Mucosa of rectum (tissue), 2 donors: ENCODE data around the gene RIPPLY1.

ENCODE experiments used
- H3K27ac ChIP-seq, 2 donors: one replicate each; pipeline ENCODE4 v1.7.0; 2013; ENCODE audit warnings: inconsistent platforms in 2 of 2, low read depth in 2 of 2, low read length in 2 of 2
- H3K27me3 ChIP-seq, 2 donors: one replicate each; pipeline ENCODE4 v1.7.0; 2013; ENCODE audit warnings: low read length in 2 of 2; ENCODE audit not compliant: control insufficient read depth in 2 of 2, insufficient read depth in 2 of 2
- H3K36me3 ChIP-seq, 2 donors: one replicate each; pipeline ENCODE4 v1.7.0; 2013; ENCODE audit warnings: low read length in 2 of 2; ENCODE audit not compliant: control insufficient read depth in 2 of 2, insufficient read depth in 2 of 2
- H3K4me1 ChIP-seq, 2 donors: one replicate each; pipeline ENCODE4 v1.7.0; 2013; ENCODE audit warnings: low read length in 2 of 2, mild to moderate bottlenecking in 1 of 2; ENCODE audit not compliant: control insufficient read depth in 2 of 2, insufficient read depth in 2 of 2
- H3K4me3 ChIP-seq, 2 donors: one replicate each; pipeline ENCODE4 v1.7.0; 2013; ENCODE audit warnings: low read length in 2 of 2
- H3K9ac ChIP-seq, 2 donors: one replicate each; pipeline ENCODE4 v1.7.0; 2013; ENCODE audit warnings: low read length in 2 of 2, low read depth in 1 of 2, mild to moderate bottlenecking in 1 of 2
- H3K9me3 ChIP-seq, 2 donors: one replicate each; pipeline ENCODE4 v1.7.0; 2013; ENCODE audit warnings: low read length in 2 of 2; ENCODE audit not compliant: control insufficient read depth in 2 of 2
- donor health status: healthy.
- donor health status: Normal muscosa, but diverticular disease.

Gene RIPPLY1

DNA sequence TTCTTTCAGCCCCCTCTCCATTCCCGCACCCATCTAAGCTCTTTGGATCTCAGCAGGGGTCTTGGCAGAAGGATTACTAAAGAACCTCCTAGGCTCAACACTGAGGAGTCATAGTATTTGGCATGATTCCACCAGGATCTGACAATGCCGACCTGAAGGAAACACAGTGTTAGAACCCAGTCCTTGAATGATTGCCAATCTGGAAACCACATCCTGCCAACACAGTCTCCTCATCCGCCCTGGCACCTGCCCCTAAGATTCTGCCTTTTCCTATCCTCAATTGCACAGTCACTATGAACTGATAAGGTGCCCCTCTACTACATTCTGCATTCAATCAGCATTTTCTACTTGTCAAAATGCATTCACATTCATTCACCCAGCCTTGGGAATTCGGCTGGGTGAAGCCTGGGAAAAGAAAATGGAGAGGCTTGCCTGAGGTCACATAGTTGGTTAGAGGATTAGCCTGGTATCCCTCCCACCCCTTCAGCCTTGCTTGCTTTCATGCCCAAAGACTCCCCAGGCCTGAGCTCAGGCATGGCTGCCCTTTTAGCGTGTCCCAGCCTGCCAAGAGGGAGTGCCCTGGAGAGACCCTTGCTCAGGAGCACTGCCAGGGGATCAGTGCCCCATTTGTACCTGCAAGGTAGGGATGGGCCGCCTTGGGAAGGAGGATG lies 14.8 kb upstream of the RIPPLY1 start:
- Histone ChIP-seq H3K9me3 (no peaks in the 10 kb centered on the region), H3K36me3 (no peaks in the 10 kb centered on the region), H3K27ac (no peak overlapping the region), H3K4me3 (no peak overlapping the region), H3K4me1 (no peaks in the 10 kb centered on the region), H3K27me3 (peaks cover 0 to 3% of the 10 kb centered on the region in 2 donors), H3K9ac (no peak overlapping the region)

DNA sequence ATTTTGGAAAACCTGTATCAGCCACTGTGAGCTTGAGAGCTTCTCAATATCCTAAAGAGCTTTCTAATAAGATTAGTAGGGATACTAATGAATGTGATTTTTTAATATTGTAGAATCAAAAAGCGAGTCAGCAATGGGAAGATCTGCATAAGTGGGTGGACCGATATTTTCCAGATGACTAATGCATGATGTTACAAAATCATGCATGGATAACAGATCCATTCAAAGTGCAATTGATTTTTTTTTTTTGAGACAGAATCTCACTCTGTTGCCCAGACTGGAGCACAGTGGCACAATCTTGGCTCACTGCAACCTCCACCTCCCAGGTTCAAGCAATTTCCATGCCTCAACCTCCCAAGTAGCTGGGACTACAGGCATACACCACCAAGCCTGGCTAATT lies 9.7 kb upstream of the RIPPLY1 start:
- Histone ChIP-seq H3K27me3 (peaks cover 0 to 6% of the 10 kb centered on the region in 2 donors), H3K9ac (no peak overlapping the region), H3K4me1 (no peaks in the 10 kb centered on the region), H3K9me3 (no peaks in the 10 kb centered on the region), H3K4me3 (no peak overlapping the region), H3K36me3 (no peaks in the 10 kb centered on the region), H3K27ac (no peak overlapping the region)

- Histone ChIP-seq H3K27me3 (peaks cover 0 to 2% of the 10 kb centered on the region in 2 donors), H3K9me3 (no peaks in the 10 kb centered on the region), H3K27ac (no peak overlapping the region), H3K9ac (no peak overlapping the region), H3K36me3 (no peaks in the 10 kb centered on the region), H3K4me3 (no peak overlapping the region), H3K4me1 (peaks cover 0 to 8% of the 10 kb centered on the region in 2 donors)
Measured at GRCh38 chrX:106906361-106906760, 3.2 kb upstream of the RIPPLY1 start.

GRCh38 chrX:106905064-106905708 lies 2.0 kb upstream of the RIPPLY1 start:
- no peak overlapping the region for H3K9ac ChIP-seq
- H3K36me3 ChIP-seq = no peaks in the 10 kb centered on the region
- no peaks in the 10 kb centered on the region for H3K9me3 ChIP-seq
- no peak overlapping the region for H3K4me3 ChIP-seq
- peaks cover 0 to 8% of the 10 kb centered on the region in 2 donors for H3K4me1 ChIP-seq
- no peaks in the 10 kb centered on the region for H3K27me3 ChIP-seq
- no peak overlapping the region for H3K27ac ChIP-seq

- Histone ChIP-seq H3K27me3 (no peaks in the 10 kb centered on the region), H3K36me3 (no peaks in the 10 kb centered on the region), H3K9ac (no peak overlapping the region), H3K4me1 (peaks cover 0 to 8% of the 10 kb centered on the region in 2 donors), H3K9me3 (no peaks in the 10 kb centered on the region), H3K4me3 (no peak overlapping the region), H3K27ac (no peak overlapping the region)
Measured at GRCh38 chrX:106903856-106904528, 851 bp upstream of the RIPPLY1 start.

DNA sequence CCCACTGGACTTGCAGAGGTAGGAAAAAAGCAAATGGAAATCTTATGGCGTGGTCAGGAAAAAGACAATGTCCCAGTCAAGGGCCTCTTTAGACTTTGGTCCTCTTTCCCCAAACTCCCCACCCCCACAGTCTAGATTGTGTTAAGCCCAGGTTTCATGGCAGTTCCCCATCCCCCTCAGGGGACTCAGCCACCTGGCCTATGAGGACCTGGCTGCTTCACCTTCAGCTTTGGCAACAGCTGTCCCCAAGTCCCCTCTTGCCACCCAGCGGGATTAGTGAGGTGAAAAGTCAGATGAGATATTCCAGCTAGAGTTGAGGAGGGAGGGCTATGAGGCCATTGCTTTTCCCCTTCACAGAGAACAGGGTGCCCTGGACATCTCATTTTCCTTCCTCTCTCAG lies 457 bp downstream of the RIPPLY1 start:
- H3K9ac ChIP-seq = no peak overlapping the region
- no peak overlapping the region for H3K27ac ChIP-seq
- no peak overlapping the region for H3K4me3 ChIP-seq
- no peaks in the 10 kb centered on the region for H3K9me3 ChIP-seq
- no peaks in the 10 kb centered on the region for H3K36me3 ChIP-seq
- peaks cover 0 to 2% of the 10 kb centered on the region in 2 donors for H3K27me3 ChIP-seq
- peaks cover 0 to 8% of the 10 kb centered on the region in 2 donors for H3K4me1 ChIP-seq

GRCh38 chrX:106901781-106902219 lies 1.3 kb downstream of the RIPPLY1 start:
- Histone ChIP-seq H3K27me3 (peaks cover 2% of the 10 kb centered on the region in 2 donors), H3K27ac (no peak overlapping the region), H3K4me1 (peaks cover 0 to 8% of the 10 kb centered on the region in 2 donors), H3K36me3 (no peaks in the 10 kb centered on the region), H3K4me3 (no peak overlapping the region), H3K9me3 (no peaks in the 10 kb centered on the region), H3K9ac (no peak overlapping the region)

- Histone ChIP-seq H3K27me3 (peaks cover 2% of the 10 kb centered on the region in 2 donors), H3K9ac (no peak overlapping the region), H3K4me3 (no peak overlapping the region)
Measured at GRCh38 chrX:106901341-106901740, 1.8 kb downstream of the RIPPLY1 start.

GRCh38 chrX:106899841-106900240 lies 3.3 kb downstream of the RIPPLY1 start:
- H3K9me3 ChIP-seq = no peaks in the 10 kb centered on the region
- no peaks in the 10 kb centered on the region for H3K36me3 ChIP-seq
- no peak overlapping the region for H3K4me3 ChIP-seq
- no peaks in the 10 kb centered on the region for H3K4me1 ChIP-seq
- peaks cover 2% of the 10 kb centered on the region in 2 donors for H3K27me3 ChIP-seq
- H3K27ac ChIP-seq = no peak overlapping the region
- H3K9ac ChIP-seq = no peak overlapping the region

More at GRCh38 chrX:106901341-106901740, 1.8 kb downstream of the RIPPLY1 start:
- no peak overlapping the region for H3K27ac ChIP-seq
- H3K9me3 ChIP-seq = no peaks in the 10 kb centered on the region
- H3K36me3 ChIP-seq = no peaks in the 10 kb centered on the region
- peaks cover 0 to 8% of the 10 kb centered on the region in 2 donors for H3K4me1 ChIP-seq

DNA sequence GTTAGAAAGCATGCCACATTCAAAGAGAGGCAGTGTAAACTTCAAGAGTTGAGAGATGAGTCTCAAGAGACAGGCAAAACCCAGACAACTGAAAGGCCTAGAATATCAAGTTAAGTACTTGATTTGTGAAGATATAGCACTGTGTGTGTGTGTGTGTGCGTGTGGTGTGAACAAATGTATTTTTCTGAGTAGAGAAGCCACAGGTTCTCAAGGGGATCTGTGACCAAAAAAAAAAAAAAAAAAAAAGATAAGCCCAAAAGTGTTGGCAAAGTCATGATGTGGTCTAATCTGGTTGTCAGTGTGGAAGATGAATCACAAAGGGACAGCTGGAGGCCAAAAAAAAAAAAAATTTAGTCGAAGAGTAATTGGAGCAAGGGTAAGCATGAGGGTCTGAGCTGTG lies 3.9 kb downstream of the RIPPLY1 start:
- Histone ChIP-seq H3K27ac (no peak overlapping the region), H3K36me3 (no peaks in the 10 kb centered on the region), H3K9me3 (no peaks in the 10 kb centered on the region), H3K4me1 (no peaks in the 10 kb centered on the region), H3K4me3 (no peak overlapping the region), H3K27me3 (peaks cover 2 to 4% of the 10 kb centered on the region in 2 donors), H3K9ac (no peak overlapping the region)
